AG09309 (cell line): ENCODE data around the gene MAFF.

ENCODE experiments used
- DNase-seq: peaks from one replicate; pipeline ENCODE4 v3.0.0-alpha.2; 2010; ENCODE audit warnings: low read depth
- H3K4me3 ChIP-seq: 2 replicates; pipeline ENCODE4 v1.5.1; 2011; ENCODE audit warnings: mild to moderate bottlenecking, low read depth, low read length, moderate library complexity; ENCODE audit not compliant: control insufficient read depth
- CTCF ChIP-seq: IDR thresholded peaks from 2 replicates; pipeline ENCODE4 v1.5.1; 2011; ENCODE audit warnings: mild to moderate bottlenecking, low read depth, low read length, inconsistent platforms; ENCODE audit not compliant: insufficient read depth, control insufficient read depth; ENCODE audit errors: missing control alignments

MAFF gene

GRCh38 chr22:38264322-38264843, 62.6 kb downstream of the MAFF start:
- H3K4me3 ChIP-seq = no peak overlapping the region
- TF ChIP-seq CTCF = no peak
- DNase-seq = no peak
